ENCODE results near the gene MORN5.
A peak's percentile ranks its signal among the peaks of the same experiment; 100 is the strongest.

Gene MORN5

GRCh38 chr9:122216138-122216797 is 56.6 kb downstream of the MORN5 start:
- DNase-seq (ENCODE audit: low read depth), result no peak

- DNase-seq (ENCODE audit: low read depth), result no peak
These were observed 57.2 kb downstream of the MORN5 start for GRCh38 chr9:122216798-122217418.

GRCh38 chr9:122217640-122218039 is 57.9 kb downstream of the MORN5 start:
- DNase-seq (ENCODE audit: low read depth), result no peak

GRCh38 chr9:122218071-122218934 is 58.6 kb downstream of the MORN5 start:
- no peak for DNase-seq (ENCODE audit: low read depth)

- peak; percentile 25 for DNase-seq (ENCODE audit: low read depth)
These were observed 59.5 kb downstream of the MORN5 start for GRCh38 chr9:122218935-122219855.

- DNase-seq (ENCODE audit: low read depth), result no peak
These were observed 60.4 kb downstream of the MORN5 start for GRCh38 chr9:122219856-122220672.

GRCh38 chr9:122220673-122221182 is 61.0 kb downstream of the MORN5 start:
- no peak for DNase-seq (ENCODE audit: low read depth)

GRCh38 chr9:122221183-122221811 is 61.6 kb downstream of the MORN5 start:
- no peak for DNase-seq (ENCODE audit: low read depth)

GRCh38 chr9:122222791-122223190 is 63.1 kb downstream of the MORN5 start:
- DNase-seq (ENCODE audit: low read depth), result no peak

- no peak for DNase-seq (ENCODE audit: low read depth)
These were observed 63.7 kb downstream of the MORN5 start for GRCh38 chr9:122223435-122223834.

GRCh38 chr9:122225312-122226141 is 65.8 kb downstream of the MORN5 start:
- DNase-seq (ENCODE audit: low read depth), result no peak

- DNase-seq (ENCODE audit: low read depth), result no peak
These were observed 66.5 kb downstream of the MORN5 start for GRCh38 chr9:122226142-122226757.

- DNase-seq (ENCODE audit: low read depth), result no peak
These were observed 67.3 kb downstream of the MORN5 start for GRCh38 chr9:122226758-122227574.

- DNase-seq (ENCODE audit: low read depth), result no peak
These were observed 67.8 kb downstream of the MORN5 start for GRCh38 chr9:122227575-122227900.

- no peak for DNase-seq (ENCODE audit: low read depth)
These were observed 68.5 kb downstream of the MORN5 start for GRCh38 chr9:122228191-122228567.

- DNase-seq (ENCODE audit: low read depth), result peak; percentile 23
These were observed 69.1 kb downstream of the MORN5 start, which contains the start of gene LHX6 for GRCh38 chr9:122228568-122229484. TSS of gene LHX6 (minus strand) at chr9:122228957. CDS start at chr9:122228740, 217 bp downstream.

GRCh38 chr9:122229485-122229837 is 69.8 kb downstream of the MORN5 start:
- no peak for DNase-seq (ENCODE audit: low read depth)

All from iris pigment epithelial cell (primary cell).